Naive B cell (primary cell): Measurements from ENCODE around the gene IGFBP1. TPM values are rescaled to one million over a fixed set of nuclear protein-coding genes. Genes with fewer than 3 reads are reported as not detected.

ENCODE experiments used
- ATAC-seq, 2 donors: fragments of 150-1000 bp; cut with Tn5 transposase; 2 replicates each; pipeline ENCODE4 v1.10.0; 2021; ENCODE audit warnings: low read depth in 2 of 2, mild to moderate bottlenecking in 2 of 2, moderate library complexity in 2 of 2
- DNase-seq: peaks from one replicate; pipeline ENCODE4 v3.0.0; 2022
- H3K27ac Mint-ChIP-seq, 6 donors: one replicate each; pipeline ENCODE4 v1.8.0; 2020 to 2022; ENCODE audit warnings: mild to moderate bottlenecking in 6 of 6, mixed read lengths in 6 of 6, moderate library complexity in 5 of 6, inconsistent platforms in 2 of 6
- H3K27me3 Mint-ChIP-seq, 3 donors: one replicate each; pipeline ENCODE4 v1.8.0; 2021 to 2022; ENCODE audit warnings: mixed read lengths in 3 of 3, mild to moderate bottlenecking in 1 of 3
- H3K36me3 Mint-ChIP-seq, 2 donors: one replicate each; pipeline ENCODE4 v1.8.0; 2020 to 2022; ENCODE audit warnings: mixed read lengths in 2 of 2, inconsistent platforms in 1 of 2, mild to moderate bottlenecking in 1 of 2
- H3K4me1 Mint-ChIP-seq, 3 donors: one replicate each; pipeline ENCODE4 v1.8.0; 2020 to 2022; ENCODE audit warnings: mixed read lengths in 3 of 3, inconsistent platforms in 1 of 3, mild to moderate bottlenecking in 1 of 3, moderate library complexity in 1 of 3
- H3K4me3 Mint-ChIP-seq, 8 donors: one replicate each; pipeline ENCODE4 v1.8.0; 2020 to 2022; ENCODE audit warnings: mild to moderate bottlenecking in 8 of 8, mixed read lengths in 8 of 8, moderate library complexity in 8 of 8, inconsistent platforms in 2 of 8
- H3K9me3 Mint-ChIP-seq, 7 donors: one replicate each; pipeline ENCODE4 v1.8.0; 2020 to 2022; ENCODE audit warnings: mixed read lengths in 7 of 7, mild to moderate bottlenecking in 5 of 7, inconsistent platforms in 2 of 7, moderate library complexity in 1 of 7
- polyA plus RNA-seq, 6 donors: library from polyadenylated mRNA; unstranded; fragments of 300-500 nt; fragmentation: Illumina TruSeq; gene quantifications; one replicate each; pipeline ENCODE4 v1.2.3, GENCODE V29; 2021; ENCODE audit warnings: low read depth in 6 of 6

Gene IGFBP1
- polyA plus RNA-seq, 6 donors from 2014 or later = not detected

- Mint-ChIP-seq H3K27ac (no peak overlapping the region), H3K4me1 (no peaks in the 10 kb centered on the region), H3K36me3 (peaks cover 0 to 4% of the 10 kb centered on the region in 2 donors), H3K4me3 (no peak overlapping the region), H3K27me3 (peaks cover 6 to 17% (median 8%) of the 10 kb centered on the region in 3 donors), H3K9me3 (peaks cover 0 to 13% (median 5%) of the 10 kb centered on the region in 7 donors)
- ATAC-seq (no peak), DNase-seq (no peak)
Measured at GRCh38 chr7:45872116-45873034, 15.9 kb upstream of the IGFBP1 start.

GRCh38 chr7:45873035-45873354 lies 15.3 kb upstream of the IGFBP1 start, which contains the start of gene CCDC201:
TSS of gene CCDC201 (minus strand) at chr7:45873082. CDS start at chr7:45873007, 75 bp downstream.
- peaks cover 0 to 9% of the 10 kb centered on the region in 2 donors for H3K36me3 Mint-ChIP-seq
- no peak within 1 kb of the TSS for H3K27ac Mint-ChIP-seq
- H3K27me3 Mint-ChIP-seq = peaks cover 6 to 11% (median 8%) of the 10 kb centered on the region in 3 donors
- no peak within 1 kb of the TSS for H3K4me3 Mint-ChIP-seq
- no peak for ATAC-seq
- no peaks in the 10 kb centered on the region for H3K4me1 Mint-ChIP-seq
- H3K9me3 Mint-ChIP-seq = peaks cover 1 to 13% (median 7%) of the 10 kb centered on the region in 7 donors
- DNase-seq = no peak

DNA sequence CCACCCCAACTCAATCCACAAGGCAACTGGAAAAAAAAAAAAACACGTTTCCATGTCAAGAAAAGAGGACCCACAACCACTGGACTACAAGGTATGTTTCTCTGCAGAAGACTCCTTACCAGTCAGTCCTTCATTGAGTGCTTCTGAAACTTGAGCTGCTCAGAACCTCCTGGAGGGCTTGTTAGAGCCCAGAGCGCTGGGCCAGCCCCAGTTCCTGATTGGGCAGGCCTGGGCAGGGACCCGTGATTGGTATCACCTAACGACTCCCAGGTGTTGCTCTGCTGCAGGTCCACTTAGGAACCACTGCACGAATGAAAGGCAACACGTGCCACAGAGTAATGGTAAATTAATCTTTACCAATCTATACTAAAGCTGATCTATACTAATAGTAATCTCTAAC lies 14.9 kb upstream of the IGFBP1 start:
- ATAC-seq (no peak), DNase-seq (no peak)
- H3K9me3 Mint-ChIP-seq = peaks cover 2 to 15% (median 9%) of the 10 kb centered on the region in 7 donors
- peaks cover 0 to 13% of the 10 kb centered on the region in 2 donors for H3K36me3 Mint-ChIP-seq
- no peak overlapping the region for H3K4me3 Mint-ChIP-seq
- no peaks in the 10 kb centered on the region for H3K4me1 Mint-ChIP-seq
- H3K27me3 Mint-ChIP-seq = peaks cover 6 to 8% (median 8%) of the 10 kb centered on the region in 3 donors
- no peak overlapping the region for H3K27ac Mint-ChIP-seq

- no peaks in the 10 kb centered on the region for H3K4me1 Mint-ChIP-seq
- peaks cover 0 to 8% (median 6%) of the 10 kb centered on the region in 3 donors for H3K27me3 Mint-ChIP-seq
- no peak for DNase-seq
- H3K4me3 Mint-ChIP-seq = no peak overlapping the region
- H3K9me3 Mint-ChIP-seq = peaks cover 7 to 27% (median 20%) of the 10 kb centered on the region in 7 donors
- no peak for ATAC-seq
- H3K27ac Mint-ChIP-seq = no peak overlapping the region
- H3K36me3 Mint-ChIP-seq = peaks cover 0 to 15% of the 10 kb centered on the region in 2 donors
Measured at GRCh38 chr7:45874408-45875131, 13.7 kb upstream of the IGFBP1 start.

DNA sequence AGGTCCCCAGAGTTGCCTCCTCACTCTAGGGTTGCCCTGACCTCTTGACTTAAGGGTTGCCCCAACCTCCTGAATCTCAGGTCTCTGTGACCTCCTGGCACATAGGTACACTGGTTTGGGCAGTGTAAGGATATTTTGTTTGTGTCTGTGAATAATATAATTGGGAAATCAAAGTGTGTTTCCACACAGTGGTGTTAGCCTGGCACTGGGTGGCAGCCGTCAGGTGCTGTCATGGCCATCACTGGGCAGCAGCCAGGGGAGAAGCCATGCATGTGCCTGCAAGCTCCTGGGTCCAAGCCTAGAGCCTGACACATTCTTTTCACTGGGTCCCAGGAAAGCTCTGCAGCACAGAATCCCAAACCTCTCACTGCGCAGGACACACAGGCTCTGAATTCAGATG lies 11.8 kb upstream of the IGFBP1 start:
- peaks cover 0 to 15% of the 10 kb centered on the region in 2 donors for H3K36me3 Mint-ChIP-seq
- H3K4me1 Mint-ChIP-seq = no peaks in the 10 kb centered on the region
- DNase-seq (no peak), ATAC-seq (no peak)
- H3K27me3 Mint-ChIP-seq = peaks cover 0 to 5% (median 3%) of the 10 kb centered on the region in 3 donors
- no peak overlapping the region for H3K27ac Mint-ChIP-seq
- H3K4me3 Mint-ChIP-seq = no peak overlapping the region
- H3K9me3 Mint-ChIP-seq = peaks cover 7 to 28% (median 21%) of the 10 kb centered on the region in 7 donors

DNA sequence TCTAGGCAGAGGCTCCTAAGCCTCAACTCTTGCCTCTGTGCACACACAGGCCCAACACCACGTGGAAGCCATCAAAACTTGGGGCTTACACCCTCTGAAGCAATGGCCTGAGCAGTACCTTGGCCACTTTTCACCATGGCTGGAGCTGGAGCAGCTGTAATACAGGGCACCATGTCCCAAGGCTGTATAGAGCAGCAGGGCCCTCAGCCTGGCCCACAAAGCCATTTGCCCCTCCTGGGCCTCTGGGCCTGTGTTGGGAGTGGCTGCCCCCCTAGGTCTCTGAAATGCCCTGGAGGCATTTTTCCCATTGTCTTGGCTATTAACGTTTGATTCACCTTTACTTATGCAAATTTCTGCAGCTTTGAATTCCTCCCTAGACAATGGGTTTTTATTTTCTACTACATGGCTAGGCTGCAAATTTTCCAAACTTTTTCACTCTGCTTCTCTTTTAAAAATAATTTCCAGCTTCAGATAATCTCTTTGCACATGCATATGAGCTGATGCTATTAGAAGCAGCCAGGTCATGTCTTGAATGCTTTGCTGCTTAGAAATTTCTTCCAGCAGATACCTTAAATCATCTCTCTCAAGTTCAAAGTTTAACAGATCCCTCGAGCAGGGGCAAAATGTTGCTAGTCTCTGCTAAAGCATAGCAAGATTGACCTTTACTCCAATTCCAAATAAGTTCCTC lies 9.7 kb upstream of the IGFBP1 start:
- H3K27ac Mint-ChIP-seq = no peak overlapping the region
- peaks cover 8 to 14% (median 9%) of the 10 kb centered on the region in 3 donors for H3K27me3 Mint-ChIP-seq
- no peaks in the 10 kb centered on the region for H3K4me1 Mint-ChIP-seq
- H3K36me3 Mint-ChIP-seq = peaks cover 0 to 15% of the 10 kb centered on the region in 2 donors
- H3K4me3 Mint-ChIP-seq = no peak overlapping the region
- DNase-seq (no peak), ATAC-seq (no peak)
- H3K9me3 Mint-ChIP-seq = peaks cover 9 to 32% (median 21%) of the 10 kb centered on the region in 7 donors

GRCh38 chr7:45880433-45880860 lies 7.8 kb upstream of the IGFBP1 start:
- Mint-ChIP-seq H3K27me3 (peaks cover 13 to 31% (median 28%) of the 10 kb centered on the region in 3 donors), H3K36me3 (peaks cover 0 to 15% of the 10 kb centered on the region in 2 donors), H3K9me3 (peaks cover 9 to 32% (median 21%) of the 10 kb centered on the region in 7 donors), H3K27ac (no peak overlapping the region), H3K4me3 (no peak overlapping the region), H3K4me1 (no peaks in the 10 kb centered on the region)
- DNase-seq (no peak), ATAC-seq (no peak)

DNA sequence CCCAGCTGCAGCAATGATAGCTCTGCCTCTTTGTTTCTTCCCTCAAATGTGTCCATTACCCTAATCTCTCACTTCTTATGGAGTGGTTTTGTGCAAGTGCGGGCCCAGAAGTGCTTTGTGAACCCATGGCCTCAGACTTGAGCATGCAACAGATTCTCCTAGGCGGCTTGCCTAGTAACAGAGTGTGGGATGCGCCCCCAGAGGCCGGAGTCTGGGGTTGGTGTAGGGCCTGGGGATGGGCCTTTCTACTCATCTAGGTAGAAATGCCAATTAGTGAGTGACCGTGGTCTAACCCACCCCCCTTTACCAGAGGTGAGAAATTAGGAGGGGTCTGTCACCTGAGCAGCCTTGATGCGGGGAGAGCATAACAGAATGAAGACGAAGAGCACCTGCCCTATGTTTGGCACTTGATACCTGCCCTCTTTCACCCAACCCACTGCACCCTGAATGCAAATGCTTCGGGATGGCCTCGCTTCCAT lies 7.0 kb upstream of the IGFBP1 start:
- H3K4me1 Mint-ChIP-seq = no peaks in the 10 kb centered on the region
- H3K27me3 Mint-ChIP-seq = peaks cover 19 to 35% (median 32%) of the 10 kb centered on the region in 3 donors
- peaks cover 0 to 15% of the 10 kb centered on the region in 2 donors for H3K36me3 Mint-ChIP-seq
- ATAC-seq = no peak
- no peak for DNase-seq
- no peak overlapping the region for H3K27ac Mint-ChIP-seq
- H3K4me3 Mint-ChIP-seq = no peak overlapping the region
- peaks cover 9 to 30% (median 21%) of the 10 kb centered on the region in 7 donors for H3K9me3 Mint-ChIP-seq

DNA sequence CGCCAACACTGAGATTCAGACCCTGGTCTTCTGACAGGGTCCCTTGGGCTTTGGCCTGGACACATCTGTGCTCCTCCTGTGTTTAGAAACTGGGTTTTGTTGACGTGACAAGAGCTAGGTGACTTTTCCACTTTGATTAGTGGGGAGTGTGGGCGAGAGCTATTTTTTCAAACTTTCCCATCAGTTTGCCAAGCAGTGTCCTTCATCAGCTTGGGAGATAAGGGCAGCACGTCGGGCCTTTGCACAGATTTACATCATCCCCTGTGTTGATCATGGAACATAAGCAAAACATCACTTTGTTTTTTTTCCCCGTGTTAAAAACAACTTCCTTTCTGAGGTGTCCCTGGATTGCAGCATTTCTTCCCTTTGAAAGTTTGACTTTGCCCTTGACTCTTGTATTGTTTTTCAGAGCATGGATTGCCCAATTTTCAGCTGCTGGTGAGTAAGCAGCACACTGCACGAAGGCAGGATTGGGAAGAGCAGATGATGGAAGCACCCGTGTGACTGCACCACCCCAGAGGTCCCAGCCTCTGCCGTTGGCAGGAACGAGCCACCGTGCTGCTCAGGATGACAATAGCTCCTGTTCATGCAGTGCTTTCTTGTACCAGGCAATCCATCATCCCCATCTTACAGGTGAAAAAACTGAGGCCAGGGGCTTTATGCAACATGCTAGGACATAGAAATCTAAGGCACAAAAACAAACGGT lies 6.4 kb upstream of the IGFBP1 start:
- Mint-ChIP-seq H3K4me3 (no peak overlapping the region), H3K9me3 (peaks cover 9 to 30% (median 21%) of the 10 kb centered on the region in 7 donors), H3K27me3 (peaks cover 25 to 41% (median 37%) of the 10 kb centered on the region in 3 donors), H3K27ac (no peak overlapping the region), H3K4me1 (no peaks in the 10 kb centered on the region), H3K36me3 (peaks cover 0 to 15% of the 10 kb centered on the region in 2 donors)
- ATAC-seq (no peak), DNase-seq (no peak)

DNA sequence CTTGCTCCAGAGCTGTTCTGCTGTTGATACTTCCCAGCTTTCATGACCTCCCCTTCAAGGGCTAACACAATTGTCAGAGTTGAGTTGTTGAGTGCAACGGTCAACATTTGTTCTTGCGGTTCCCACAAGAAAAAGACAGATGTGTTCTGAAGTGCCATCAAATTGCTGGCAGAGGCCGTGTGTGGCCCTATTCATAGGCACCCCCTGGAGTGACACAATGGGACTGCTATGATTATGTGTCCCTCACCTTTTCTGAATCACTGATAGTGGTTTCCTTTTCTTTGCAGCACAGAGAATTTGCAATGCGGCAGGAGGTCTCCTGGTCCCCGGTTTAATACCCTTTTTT lies 5.8 kb upstream of the IGFBP1 start:
- ATAC-seq (no peak), DNase-seq (no peak)
- Mint-ChIP-seq H3K36me3 (peaks cover 0 to 11% of the 10 kb centered on the region in 2 donors), H3K27ac (no peak overlapping the region), H3K27me3 (peaks cover 27 to 46% (median 43%) of the 10 kb centered on the region in 3 donors), H3K9me3 (peaks cover 4 to 30% (median 18%) of the 10 kb centered on the region in 7 donors), H3K4me3 (no peak overlapping the region), H3K4me1 (no peaks in the 10 kb centered on the region)

DNA sequence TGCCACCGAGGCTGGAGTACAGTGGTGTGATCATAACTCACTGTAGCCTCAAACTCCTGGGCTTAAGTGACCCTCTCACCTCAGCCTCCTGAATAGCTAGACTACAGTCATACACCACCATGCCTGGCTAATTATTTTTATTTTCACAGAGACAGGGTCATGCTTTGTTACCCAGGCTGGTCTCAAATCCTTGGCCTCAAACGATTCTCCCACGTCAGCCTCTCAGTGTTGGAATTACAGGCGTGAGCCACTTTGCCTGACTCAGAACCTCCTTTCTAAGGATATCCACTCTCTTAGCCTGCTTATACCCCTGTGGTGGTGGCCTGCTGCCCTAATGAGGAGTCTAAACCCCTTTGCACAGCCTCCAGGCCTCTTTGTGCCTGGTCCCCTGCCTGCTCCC lies 4.2 kb upstream of the IGFBP1 start:
- ATAC-seq = no peak
- peaks cover 2 to 16% (median 4%) of the 10 kb centered on the region in 7 donors for H3K9me3 Mint-ChIP-seq
- H3K4me1 Mint-ChIP-seq = no peaks in the 10 kb centered on the region
- DNase-seq = no peak
- H3K27ac Mint-ChIP-seq = no peak overlapping the region
- H3K4me3 Mint-ChIP-seq = no peak overlapping the region
- H3K36me3 Mint-ChIP-seq = no peaks in the 10 kb centered on the region
- peaks cover 33 to 54% (median 45%) of the 10 kb centered on the region in 3 donors for H3K27me3 Mint-ChIP-seq

DNA sequence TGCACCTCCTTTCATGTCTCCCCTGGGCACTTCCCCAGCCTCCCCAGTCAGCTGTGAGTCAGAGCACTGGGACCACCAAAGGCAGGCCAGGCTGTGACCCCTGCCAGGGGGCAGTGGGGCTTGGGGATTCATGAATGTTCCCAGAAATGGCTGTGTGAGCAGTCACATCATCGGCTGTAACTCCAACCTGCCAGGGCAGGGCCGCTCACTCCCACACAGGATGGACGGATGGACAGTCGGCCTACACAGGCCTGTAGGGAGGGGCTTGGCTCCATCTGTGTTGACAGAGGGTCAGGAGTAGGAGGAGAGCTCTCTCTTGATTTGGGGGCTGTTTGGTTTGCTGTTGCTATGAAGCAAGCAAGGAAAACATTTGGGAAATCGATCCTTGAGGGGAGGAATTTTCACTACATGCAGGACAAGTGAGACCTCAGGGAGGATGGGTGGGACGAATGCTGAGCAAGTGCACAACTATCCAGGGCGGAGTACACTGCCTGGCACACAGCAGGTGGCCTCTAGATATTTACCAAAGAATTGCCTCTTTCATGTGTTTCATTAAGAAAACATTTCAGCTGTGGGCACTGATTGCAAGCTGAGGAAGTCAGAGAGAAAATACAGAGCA lies 2.9 kb upstream of the IGFBP1 start:
- no peaks in the 10 kb centered on the region for H3K4me1 Mint-ChIP-seq
- H3K9me3 Mint-ChIP-seq = peaks cover 0 to 9% (median 0%) of the 10 kb centered on the region in 7 donors
- DNase-seq (no peak), ATAC-seq (no peak)
- H3K27ac Mint-ChIP-seq = no peak overlapping the region
- H3K27me3 Mint-ChIP-seq = peaks cover 40 to 66% (median 55%) of the 10 kb centered on the region in 3 donors
- H3K4me3 Mint-ChIP-seq = no peak overlapping the region
- H3K36me3 Mint-ChIP-seq = no peaks in the 10 kb centered on the region
